ENCODE results near the gene CCDC102B. TPM values are rescaled to one million over a fixed set of nuclear protein-coding genes. Genes with fewer than 3 reads are reported as not detected.
"Not testable (repeated sequence)": the region's sequence is repeated elsewhere in the genome, so short reads cannot be mapped to it uniquely, and the experiment has no call there.

Gene CCDC102B
- total RNA-seq, 4 donors from 2014 or later, result 6.7 to 15.3 (median 11.8) TPM

DNA sequence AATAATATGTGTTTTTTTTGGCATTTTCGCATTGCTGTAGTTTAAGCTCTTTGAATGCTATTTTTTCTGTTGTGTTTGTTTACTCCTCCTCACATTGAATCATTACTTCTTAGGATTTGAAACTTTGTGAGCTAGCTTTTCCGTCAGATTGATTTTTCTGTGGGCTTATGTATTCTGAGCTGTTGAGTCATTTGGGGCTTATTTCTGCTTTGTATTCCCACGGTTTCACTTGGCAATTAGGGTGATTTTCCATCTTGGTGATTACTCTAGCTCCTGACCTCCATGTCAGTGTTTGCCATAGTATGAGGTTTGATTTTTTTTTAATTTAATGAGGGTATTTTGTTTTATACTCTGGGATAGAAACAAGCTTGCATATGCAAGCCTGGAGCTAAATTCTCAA lies 200.0 kb downstream of the CCDC102B start:
- DNase-seq (ENCODE audit: low spot score), result no peak
- ATAC-seq (ENCODE audit: low FRiP score), result no peak
- TF ChIP-seq, protein P1, sequence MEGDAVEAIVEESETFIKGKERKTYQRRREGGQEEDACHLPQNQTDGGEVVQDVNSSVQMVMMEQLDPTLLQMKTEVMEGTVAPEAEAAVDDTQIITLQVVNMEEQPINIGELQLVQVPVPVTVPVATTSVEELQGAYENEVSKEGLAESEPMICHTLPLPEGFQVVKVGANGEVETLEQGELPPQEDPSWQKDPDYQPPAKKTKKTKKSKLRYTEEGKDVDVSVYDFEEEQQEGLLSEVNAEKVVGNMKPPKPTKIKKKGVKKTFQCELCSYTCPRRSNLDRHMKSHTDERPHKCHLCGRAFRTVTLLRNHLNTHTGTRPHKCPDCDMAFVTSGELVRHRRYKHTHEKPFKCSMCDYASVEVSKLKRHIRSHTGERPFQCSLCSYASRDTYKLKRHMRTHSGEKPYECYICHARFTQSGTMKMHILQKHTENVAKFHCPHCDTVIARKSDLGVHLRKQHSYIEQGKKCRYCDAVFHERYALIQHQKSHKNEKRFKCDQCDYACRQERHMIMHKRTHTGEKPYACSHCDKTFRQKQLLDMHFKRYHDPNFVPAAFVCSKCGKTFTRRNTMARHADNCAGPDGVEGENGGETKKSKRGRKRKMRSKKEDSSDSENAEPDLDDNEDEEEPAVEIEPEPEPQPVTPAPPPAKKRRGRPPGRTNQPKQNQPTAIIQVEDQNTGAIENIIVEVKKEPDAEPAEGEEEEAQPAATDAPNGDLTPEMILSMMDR (IDR thresholded peaks at IDR 0.05), result no peak

DNA sequence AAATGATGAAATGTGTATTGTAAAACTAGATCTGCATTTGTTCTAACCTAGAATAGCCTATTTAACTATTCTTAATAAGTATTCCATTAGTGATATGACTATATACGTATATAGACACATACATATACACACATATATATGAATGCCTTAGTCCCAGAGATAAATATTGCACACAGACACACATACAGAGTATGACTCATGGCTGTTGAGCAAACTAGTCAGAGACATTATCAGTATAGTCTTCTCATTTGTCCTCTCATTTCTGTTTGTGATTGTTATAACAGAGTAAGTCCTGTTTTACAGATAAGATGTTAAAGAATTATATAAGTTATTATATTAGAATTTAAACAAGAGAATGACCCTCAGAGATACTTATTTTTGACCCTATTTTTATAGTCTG lies 202.5 kb downstream of the CCDC102B start:
- DNase-seq (ENCODE audit: low spot score) (no peak), ATAC-seq (ENCODE audit: low FRiP score) (no peak)
- TF ChIP-seq, protein P1 (IDR thresholded peaks at IDR 0.05), result no peak

DNA sequence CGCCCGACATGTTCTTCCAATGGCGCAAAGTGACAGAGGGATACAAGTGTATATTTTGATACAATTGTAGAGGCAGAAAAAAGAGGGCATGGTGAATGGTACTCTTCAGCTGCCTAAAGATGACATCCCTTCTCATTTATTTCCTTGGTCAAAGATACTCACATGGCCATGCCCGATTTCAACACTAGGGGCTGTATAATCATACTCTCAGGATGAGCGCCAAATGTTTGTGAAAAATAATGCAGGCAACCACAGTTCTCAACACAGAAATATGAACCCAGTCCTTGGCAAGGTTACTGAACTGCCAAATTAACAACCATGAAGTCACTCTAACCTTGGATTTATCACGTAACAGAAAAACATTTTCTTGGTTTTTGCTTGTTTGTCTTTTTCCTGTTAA lies 204.4 kb downstream of the CCDC102B start:
- no peak for DNase-seq (ENCODE audit: low spot score)
- TF ChIP-seq, protein P1 (IDR thresholded peaks at IDR 0.05), result no peak
- no peak for ATAC-seq (ENCODE audit: low FRiP score)

DNA sequence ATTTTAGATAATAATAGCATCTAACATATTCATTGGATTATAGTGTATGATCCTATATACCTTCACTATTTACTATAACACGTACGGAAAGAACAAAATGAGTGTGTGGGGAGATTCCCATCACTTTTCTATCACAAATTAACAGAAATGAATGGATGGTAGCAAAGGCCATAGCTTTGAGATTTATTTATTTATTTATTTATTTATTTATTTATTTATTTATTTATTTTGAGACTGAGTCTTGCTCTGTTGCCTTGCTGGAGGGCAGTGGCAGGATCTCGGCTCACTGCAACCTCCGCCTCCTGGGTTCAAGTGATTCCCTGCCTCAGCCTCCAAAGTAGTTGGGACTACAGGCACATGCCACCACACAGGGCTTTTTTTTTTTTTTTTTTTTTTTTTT lies 208.3 kb downstream of the CCDC102B start:
- ATAC-seq (ENCODE audit: low FRiP score); DNase-seq (ENCODE audit: low spot score): not testable (repeated sequence)

DNA sequence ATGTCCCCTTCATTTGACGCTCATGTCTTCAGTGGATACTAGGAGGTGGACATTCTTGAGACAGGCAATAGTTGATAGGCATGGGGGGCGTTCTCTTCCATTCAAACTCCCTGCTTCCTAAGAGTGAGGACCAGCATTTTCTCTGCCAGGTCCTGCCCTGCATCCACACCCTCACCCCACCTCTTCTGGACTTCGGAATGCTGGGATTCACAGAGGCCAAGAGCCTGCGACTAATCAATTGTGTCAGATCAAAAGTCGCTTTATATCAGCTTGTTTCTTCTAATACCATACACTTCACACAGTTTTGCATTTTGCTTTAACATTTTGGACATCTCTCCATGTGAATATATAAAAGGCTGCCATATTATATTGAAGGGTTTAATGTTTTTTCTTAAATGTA lies 210.7 kb downstream of the CCDC102B start:
- no peak for DNase-seq (ENCODE audit: low spot score)
- TF ChIP-seq, protein P1 (IDR thresholded peaks at IDR 0.05), result no peak
- no peak for ATAC-seq (ENCODE audit: low FRiP score)

DNA sequence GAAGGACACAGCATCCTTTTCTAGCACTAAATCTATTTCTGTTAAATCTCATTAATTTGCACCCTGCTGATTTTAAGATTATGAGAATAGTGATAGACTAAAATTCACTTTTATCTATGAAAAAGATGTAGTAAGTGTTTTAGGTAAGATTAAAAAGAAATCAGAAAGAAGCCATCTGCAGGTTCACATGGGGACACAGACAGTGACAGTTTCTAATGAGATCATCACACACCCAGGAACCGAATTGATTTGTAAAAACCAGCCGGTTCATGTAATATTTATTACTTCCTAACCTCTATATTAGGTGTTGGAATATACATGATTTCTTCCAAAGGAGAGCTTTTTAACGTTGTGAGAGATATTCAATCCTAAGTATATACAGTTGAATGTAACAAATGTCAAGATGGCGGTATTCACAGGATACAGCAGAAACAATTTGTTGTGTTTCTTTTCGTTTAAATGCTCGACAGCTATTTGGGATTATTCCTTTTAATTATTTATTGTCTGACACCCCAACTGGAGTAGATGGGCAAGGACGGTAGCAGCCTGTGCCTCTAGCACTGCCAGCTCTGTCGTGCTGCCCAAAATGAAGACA lies 223.4 kb downstream of the CCDC102B start:
- ATAC-seq (ENCODE audit: low FRiP score), result no peak
- DNase-seq (ENCODE audit: low spot score), result no peak
- TF ChIP-seq, protein P1 (IDR thresholded peaks at IDR 0.05), result no peak

DNA sequence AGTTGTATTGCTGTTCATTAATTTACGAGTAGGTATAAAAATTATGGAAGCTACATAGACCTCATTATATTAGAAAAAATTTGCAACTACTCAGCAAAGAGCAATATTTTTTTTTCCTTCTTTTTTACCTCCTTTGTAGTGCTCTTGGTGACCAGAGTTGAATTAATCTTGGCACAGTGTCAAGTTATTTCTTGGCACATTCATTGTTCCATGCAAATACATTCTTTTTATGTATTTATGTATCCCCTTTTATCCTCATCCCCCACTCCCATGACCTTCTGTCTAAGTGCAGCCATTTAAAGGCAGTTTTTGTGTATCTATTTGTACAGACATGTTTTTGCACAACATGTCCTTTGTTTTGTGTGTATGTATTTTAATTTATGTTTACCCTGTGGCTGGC lies 224.5 kb downstream of the CCDC102B start:
- no peak for ATAC-seq (ENCODE audit: low FRiP score)
- DNase-seq (ENCODE audit: low spot score), result no peak
- TF ChIP-seq, protein P1 (IDR thresholded peaks at IDR 0.05), result no peak
